SU-DHL-6 (cell line): ENCODE measurements around the gene DUSP5.

Source experiments
- H2AFZ ChIP-seq: fragments of 200-600 bp; sonication (generic); 2 replicates; pipeline ENCODE4 v1.6.1; 2014; ENCODE audit warnings: low read depth, mild to moderate bottlenecking, moderate library complexity, mixed read lengths, antibody characterized with exemption, low read length; ENCODE audit not compliant: severe bottlenecking
- H3F3A ChIP-seq: fragments of 200-600 bp; shearing (Covaris generic); 2 replicates; pipeline ENCODE4 v1.6.0; 2016; ENCODE audit warnings: antibody characterized with exemption, mild to moderate bottlenecking; ENCODE audit not compliant: insufficient read depth
- H3K27ac ChIP-seq: fragments of 200-600 bp; sonication (generic); 2 replicates; pipeline ENCODE4 v1.5.1; 2016; ENCODE audit warnings: low read depth, mild to moderate bottlenecking, low read length, moderate library complexity, mixed read lengths
- H3K27me3 ChIP-seq: fragments of 200-600 bp; sonication (generic), shearing (Covaris generic); 2 replicates; pipeline ENCODE4 v1.6.0; 2014; ENCODE audit warnings: mild to moderate bottlenecking, low read length
- H3K36me3 ChIP-seq: fragments of 200-600 bp; sonication (generic); 2 replicates; pipeline ENCODE4 v1.6.1; 2014; ENCODE audit warnings: mild to moderate bottlenecking, low read length, mixed read lengths
- H3K4me2 ChIP-seq: fragments of 300-600, 200-600 bp; shearing (Covaris generic), sonication (generic); 2 replicates; pipeline ENCODE4 v1.6.0; 2014; ENCODE audit warnings: low read length, low read depth, mild to moderate bottlenecking; ENCODE audit not compliant: poor library complexity, severe bottlenecking
- H3K4me3 ChIP-seq: fragments of 200-600 bp; sonication (generic); 2 replicates; pipeline ENCODE4 v1.5.1; 2014; ENCODE audit warnings: antibody characterized with exemption, low read length, mild to moderate bottlenecking, mixed read lengths; ENCODE audit not compliant: insufficient read depth, poor library complexity, severe bottlenecking
- H3K79me2 ChIP-seq: fragments of 200-600 bp; sonication (generic); 2 replicates; pipeline ENCODE4 v1.6.1; 2014; ENCODE audit warnings: mild to moderate bottlenecking, low read length, moderate library complexity; ENCODE audit not compliant: insufficient read depth
- H3K9ac ChIP-seq: fragments of 200-600 bp; sonication (generic); 2 replicates; pipeline ENCODE4 v1.7.0; 2014; ENCODE audit warnings: mild to moderate bottlenecking, low read length
- H3K9me2 ChIP-seq: fragments of 200-600 bp; sonication (generic); replicated peaks from 2 replicates; pipeline ENCODE4 v1.6.1; 2014; ENCODE audit warnings: low read length; ENCODE audit not compliant: insufficient read depth
- H3K9me3 ChIP-seq: fragments of 200-600 bp; sonication (generic); 2 replicates; pipeline ENCODE4 v1.6.1; 2014; ENCODE audit warnings: low read length, mixed read lengths; ENCODE audit not compliant: insufficient read depth
- H4K20me1 ChIP-seq: fragments of 200-600 bp; sonication (generic); 2 replicates; pipeline ENCODE4 v1.6.1; 2014; ENCODE audit warnings: low read depth, mild to moderate bottlenecking, antibody characterized with exemption, low read length, moderate library complexity, mixed read lengths
- CTCF ChIP-seq: fragments of 200-600 bp; sonication (generic); IDR thresholded peaks from one replicate; pipeline ENCODE4 v1.5.1; 2017; ENCODE audit warnings: antibody characterized with exemption, mild to moderate bottlenecking, low read length, moderate library complexity; ENCODE audit not compliant: insufficient read depth, poor library complexity, severe bottlenecking
- EZH2phosphoT487 ChIP-seq: fragments of 200-600 bp; sonication (generic), shearing (Covaris generic); conservative IDR thresholded peaks from 2 replicates; pipeline ENCODE4 v1.6.1; 2018; ENCODE audit warnings: mild to moderate bottlenecking, antibody characterized with exemption, low read length, moderate library complexity, mixed read lengths

The DUSP5 gene

GRCh38 chr10:110488940-110489339, 8.8 kb upstream of the DUSP5 start:
- H3K27ac ChIP-seq = no peak overlapping the region
- no peaks in the 10 kb centered on the region for H3F3A ChIP-seq
- H3K36me3 ChIP-seq = no peaks in the 10 kb centered on the region
- no peaks in the 10 kb centered on the region for H3K9me3 ChIP-seq
- no peaks in the 10 kb centered on the region for H3K27me3 ChIP-seq
- TF ChIP-seq EZH2phosphoT487 (no peak), CTCF (no peak)
- H3K4me2 ChIP-seq = no peak overlapping the region
- no peak overlapping the region for H3K9ac ChIP-seq
- no peak overlapping the region for H2AFZ ChIP-seq
- no peaks in the 10 kb centered on the region for H4K20me1 ChIP-seq
- no peak overlapping the region for H3K4me3 ChIP-seq
- H3K9me2 ChIP-seq = no peaks in the 10 kb centered on the region
- H3K79me2 ChIP-seq = no peaks in the 10 kb centered on the region

GRCh38 chr10:110490640-110491039, 7.1 kb upstream of the DUSP5 start:
- H3K4me2 ChIP-seq = no peak overlapping the region
- no peaks in the 10 kb centered on the region for H3K27me3 ChIP-seq
- TF ChIP-seq EZH2phosphoT487 = no peak
- TF ChIP-seq CTCF = no peak
- no peak overlapping the region for H3K9ac ChIP-seq
- H2AFZ ChIP-seq = no peak overlapping the region
- no peaks in the 10 kb centered on the region for H3K79me2 ChIP-seq
- H3K9me2 ChIP-seq = no peaks in the 10 kb centered on the region
- no peak overlapping the region for H3K27ac ChIP-seq
- H3K9me3 ChIP-seq = no peaks in the 10 kb centered on the region
- no peaks in the 10 kb centered on the region for H4K20me1 ChIP-seq
- H3K4me3 ChIP-seq = no peak overlapping the region
- H3K36me3 ChIP-seq = no peaks in the 10 kb centered on the region
- no peaks in the 10 kb centered on the region for H3F3A ChIP-seq

GRCh38 chr10:110491346-110491745, 6.4 kb upstream of the DUSP5 start:
- H4K20me1 ChIP-seq = no peaks in the 10 kb centered on the region
- H3F3A ChIP-seq = no peaks in the 10 kb centered on the region
- H3K27ac ChIP-seq = no peak overlapping the region
- no peaks in the 10 kb centered on the region for H3K36me3 ChIP-seq
- no peak overlapping the region for H3K4me2 ChIP-seq
- no peak overlapping the region for H2AFZ ChIP-seq
- no peak for TF ChIP-seq CTCF
- no peak for TF ChIP-seq EZH2phosphoT487
- no peak overlapping the region for H3K4me3 ChIP-seq
- no peak overlapping the region for H3K9ac ChIP-seq
- no peaks in the 10 kb centered on the region for H3K9me3 ChIP-seq
- H3K79me2 ChIP-seq = no peaks in the 10 kb centered on the region
- no peaks in the 10 kb centered on the region for H3K27me3 ChIP-seq
- no peaks in the 10 kb centered on the region for H3K9me2 ChIP-seq
